Measurements from ENCODE around the gene FKBP2.

Gene FKBP2

DNA sequence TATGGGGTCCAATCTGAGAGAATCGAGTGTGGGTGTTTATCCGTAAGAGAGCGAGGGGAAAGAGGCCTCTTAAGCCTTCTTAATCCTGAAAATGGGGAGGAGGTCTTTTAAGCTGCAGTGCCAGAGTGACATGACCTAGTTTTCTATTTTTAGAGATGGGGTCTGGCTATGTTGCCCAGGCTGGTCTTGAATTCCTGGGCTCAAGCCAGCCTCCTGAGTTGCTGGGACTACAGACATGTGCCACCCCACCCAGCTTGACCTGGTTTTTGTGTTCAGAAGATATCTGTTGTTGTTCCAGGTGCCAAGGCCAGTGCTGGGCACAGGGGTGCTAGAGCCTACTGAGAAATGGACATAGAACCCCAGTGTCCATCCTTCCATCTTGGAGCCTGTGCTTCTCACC is 42.2 kb downstream of the FKBP2 start:
- Histone ChIP-seq H3K4me3 (no peak overlapping the region), H3K27ac (no peak overlapping the region)
- no peak for TF ChIP-seq CTCF (IDR thresholded peaks at IDR 0.05)
- no peak for DNase-seq (ENCODE audit: low spot score)

GRCh38 chr11:64284048-64284961 is 43.4 kb downstream of the FKBP2 start, which contains the start of gene BAD:
TSS of gene BAD (minus strand) at chr11:64284665. CDS start at chr11:64284368, 297 bp downstream.
- Histone ChIP-seq H3K27ac (peak within 1 kb of the TSS; percentile 89 to 97), H3K4me3 (peak within 1 kb of the TSS; percentile 84)
- TF ChIP-seq CTCF (IDR thresholded peaks at IDR 0.05): no peak

DNA sequence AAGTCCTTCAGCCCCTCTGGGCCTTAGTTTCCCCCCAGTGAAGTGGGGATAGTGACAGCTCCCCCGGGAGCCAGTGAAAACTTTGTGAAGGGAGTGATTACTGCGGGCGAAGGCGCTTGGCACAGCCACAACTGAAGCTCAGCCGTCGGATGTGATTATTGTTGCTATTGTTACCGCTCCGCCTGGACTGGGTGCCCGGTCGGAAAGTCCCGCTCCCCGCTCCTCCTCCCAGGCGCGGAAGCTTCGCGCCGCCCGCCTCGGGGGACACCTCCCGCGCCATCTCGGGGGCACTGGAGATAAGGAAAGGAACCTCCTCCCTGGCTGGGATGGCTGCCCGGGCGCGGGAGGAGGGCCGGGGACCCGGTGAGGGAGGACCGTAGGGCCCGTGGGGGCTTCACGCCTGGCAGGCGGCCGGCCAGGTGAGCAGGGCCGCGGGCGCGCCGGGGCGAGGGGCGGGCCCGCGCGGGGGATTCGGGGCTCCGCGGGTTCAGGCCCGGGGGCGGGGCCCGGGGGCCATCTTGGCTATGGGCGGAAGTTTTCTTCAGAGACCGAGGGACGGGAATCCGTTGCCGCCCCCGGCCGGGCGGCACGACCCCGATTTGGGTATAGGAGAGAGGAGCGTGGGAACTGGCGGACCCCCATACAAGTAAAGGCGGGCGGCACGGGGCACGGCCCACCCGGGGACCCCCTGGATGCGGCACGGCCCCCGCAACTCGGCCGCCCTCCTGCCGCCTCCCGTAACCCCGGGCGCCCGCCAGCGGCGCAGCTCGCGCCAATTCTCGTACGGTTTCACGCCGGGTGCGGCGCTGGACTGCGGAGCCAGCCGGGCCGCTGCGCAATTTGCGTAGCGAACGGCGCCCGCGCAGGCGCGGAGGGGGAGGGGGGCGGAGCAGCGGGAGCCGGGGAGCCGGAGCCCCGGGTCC is 44.3 kb downstream of the FKBP2 start, which contains the start of gene GPR137:
Gene GPR137, plus strand, starts transcription at position 887 of the 923 bp plus-strand sequence. CDS start 677 bp downstream, outside the sequence.
- peak within 1 kb of the TSS; percentile 84 for H3K4me3 ChIP-seq
- DNase-seq (ENCODE audit: low spot score): peak; percentile 91
- H3K27ac ChIP-seq: peak within 1 kb of the TSS; percentile 89 to 97
- TF ChIP-seq CTCF (IDR thresholded peaks at IDR 0.05): no peak

More at GRCh38 chr11:64284048-64284961, 43.4 kb downstream of the FKBP2 start, which contains the start of gene BAD:
- DNase-seq (ENCODE audit: low spot score): peak; percentile 95

GRCh38 chr11:64285885-64286800 is 45.2 kb downstream of the FKBP2 start:
- no peak for DNase-seq (ENCODE audit: low spot score)
- no peak for TF ChIP-seq CTCF (IDR thresholded peaks at IDR 0.05)
- Histone ChIP-seq H3K27ac (peak overlapping the region; percentile 89 to 97), H3K4me3 (peak overlapping the region; percentile 84)

DNA sequence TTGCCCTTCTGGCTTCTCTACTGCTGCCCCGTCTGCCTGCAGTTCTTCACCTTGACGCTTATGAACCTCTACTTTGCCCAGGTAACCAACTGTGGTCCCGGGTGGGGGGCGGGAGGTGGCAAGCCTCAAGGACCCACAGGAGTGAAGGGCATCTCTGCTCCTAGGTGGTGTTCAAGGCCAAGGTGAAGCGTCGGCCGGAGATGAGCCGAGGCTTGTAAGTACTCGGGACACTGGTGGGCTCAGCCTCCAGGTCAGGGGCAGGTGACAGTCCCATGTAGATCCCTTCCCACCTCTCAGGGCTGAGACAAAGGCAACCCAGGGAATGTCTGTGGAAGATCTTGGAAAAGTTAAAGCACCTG is 45.9 kb downstream of the FKBP2 start:
- DNase-seq (ENCODE audit: low spot score): no peak
- H3K4me3 ChIP-seq: no peak overlapping the region
- no peak overlapping the region for H3K27ac ChIP-seq

More for the DNA sequence above, 45.9 kb downstream of the FKBP2 start:
- no peak for TF ChIP-seq CTCF (IDR thresholded peaks at IDR 0.05)

Data from coronary artery (tissue), 2 donors.